AG09319 (cell line): ENCODE results near the gene APBB2.

Experiments used
- DNase-seq: peaks from one replicate; pipeline ENCODE4 v3.0.0-alpha.2; 2010; ENCODE audit warnings: low read depth; ENCODE audit errors: extremely low read depth
- TF ChIP-seq, protein P1 (sequence below): IDR thresholded peaks from 2 replicates; pipeline ENCODE4 v1.5.1; 2011; ENCODE audit warnings: low read depth, mild to moderate bottlenecking, inconsistent platforms, low read length, moderate library complexity

Gene APBB2

DNA sequence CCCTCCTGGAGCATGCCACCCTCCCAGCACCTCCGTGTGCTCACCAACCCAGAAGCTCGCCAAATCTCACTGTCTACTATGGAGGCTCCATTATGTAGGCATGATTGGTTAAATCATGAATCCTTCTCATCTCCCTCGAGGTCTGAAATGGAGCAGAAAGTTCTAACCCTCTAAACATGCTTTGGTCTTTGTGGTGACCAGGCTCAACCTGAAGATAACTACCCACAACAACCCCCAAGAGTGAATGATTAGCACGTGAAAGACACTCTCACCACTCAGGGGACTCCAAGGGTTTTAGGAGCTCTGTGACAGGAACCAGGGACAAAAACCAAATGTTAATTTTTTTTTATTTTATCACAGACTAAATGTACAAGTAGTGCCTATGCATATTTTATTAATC is 47.2 kb downstream of the APBB2 start:
- TF ChIP-seq, protein P1, sequence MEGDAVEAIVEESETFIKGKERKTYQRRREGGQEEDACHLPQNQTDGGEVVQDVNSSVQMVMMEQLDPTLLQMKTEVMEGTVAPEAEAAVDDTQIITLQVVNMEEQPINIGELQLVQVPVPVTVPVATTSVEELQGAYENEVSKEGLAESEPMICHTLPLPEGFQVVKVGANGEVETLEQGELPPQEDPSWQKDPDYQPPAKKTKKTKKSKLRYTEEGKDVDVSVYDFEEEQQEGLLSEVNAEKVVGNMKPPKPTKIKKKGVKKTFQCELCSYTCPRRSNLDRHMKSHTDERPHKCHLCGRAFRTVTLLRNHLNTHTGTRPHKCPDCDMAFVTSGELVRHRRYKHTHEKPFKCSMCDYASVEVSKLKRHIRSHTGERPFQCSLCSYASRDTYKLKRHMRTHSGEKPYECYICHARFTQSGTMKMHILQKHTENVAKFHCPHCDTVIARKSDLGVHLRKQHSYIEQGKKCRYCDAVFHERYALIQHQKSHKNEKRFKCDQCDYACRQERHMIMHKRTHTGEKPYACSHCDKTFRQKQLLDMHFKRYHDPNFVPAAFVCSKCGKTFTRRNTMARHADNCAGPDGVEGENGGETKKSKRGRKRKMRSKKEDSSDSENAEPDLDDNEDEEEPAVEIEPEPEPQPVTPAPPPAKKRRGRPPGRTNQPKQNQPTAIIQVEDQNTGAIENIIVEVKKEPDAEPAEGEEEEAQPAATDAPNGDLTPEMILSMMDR, result no peak

DNA sequence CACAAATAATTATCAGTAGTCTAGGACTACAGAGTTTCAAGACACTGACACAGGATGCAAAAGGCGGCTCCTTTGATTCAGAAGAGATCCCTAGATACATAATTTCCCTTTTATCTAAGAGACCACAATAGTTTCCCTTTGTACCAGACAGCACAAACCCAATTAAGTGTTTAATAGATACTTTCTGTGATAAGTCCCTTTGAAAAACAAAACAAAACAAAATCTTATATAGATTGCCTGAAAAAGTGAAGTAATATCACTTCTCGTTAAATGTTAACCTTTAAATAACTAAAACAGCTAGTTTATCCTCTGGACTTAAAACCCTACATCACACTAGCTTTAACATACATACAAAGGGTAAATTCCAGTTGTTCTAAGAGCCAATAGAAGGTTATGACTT is 49.9 kb downstream of the APBB2 start:
- TF ChIP-seq, protein P1, result no peak
- no peak for DNase-seq

More for the DNA sequence above, 47.2 kb downstream of the APBB2 start:
- DNase-seq, result no peak

DNA sequence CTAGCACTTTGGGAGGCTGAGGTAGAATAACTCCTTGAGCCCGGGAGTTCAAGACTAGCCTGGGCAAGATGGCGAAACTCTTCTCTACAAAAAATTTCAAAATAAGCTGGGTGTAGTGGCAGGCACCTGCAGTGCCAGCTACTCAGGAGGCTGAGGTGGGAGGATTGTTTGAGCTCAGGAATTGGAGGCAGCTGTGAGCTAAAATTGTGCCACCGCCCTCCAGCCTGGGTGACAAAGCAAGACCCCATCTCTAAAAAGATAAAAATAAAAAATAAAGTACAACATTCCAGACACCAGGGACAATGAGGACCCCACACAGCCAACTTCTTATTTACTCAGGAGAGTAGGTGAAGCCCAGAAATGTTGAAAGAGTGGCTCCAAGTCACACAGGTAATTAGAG is 53.0 kb downstream of the APBB2 start:
- TF ChIP-seq, protein P1, result no peak
- no peak for DNase-seq

DNA sequence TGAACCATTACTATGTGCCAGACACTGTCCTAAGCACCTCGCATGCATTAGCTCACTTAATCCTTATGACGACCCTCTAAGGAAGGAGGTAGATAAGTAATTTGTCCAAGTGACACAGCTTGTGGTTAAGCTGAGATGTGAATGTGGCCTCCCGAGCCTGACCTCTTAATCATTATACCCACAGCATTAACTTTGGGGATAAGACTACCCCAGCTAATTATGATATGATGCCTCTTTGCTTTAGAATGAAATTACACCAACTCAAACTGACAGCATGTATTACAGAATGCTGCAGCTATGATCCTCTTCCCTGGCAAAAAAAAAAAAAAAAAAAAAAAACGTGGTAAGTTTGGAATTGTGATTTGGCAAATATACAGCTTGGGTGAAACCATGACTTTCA is 53.5 kb downstream of the APBB2 start:
- no peak for DNase-seq
- TF ChIP-seq, protein P1, result no peak

DNA sequence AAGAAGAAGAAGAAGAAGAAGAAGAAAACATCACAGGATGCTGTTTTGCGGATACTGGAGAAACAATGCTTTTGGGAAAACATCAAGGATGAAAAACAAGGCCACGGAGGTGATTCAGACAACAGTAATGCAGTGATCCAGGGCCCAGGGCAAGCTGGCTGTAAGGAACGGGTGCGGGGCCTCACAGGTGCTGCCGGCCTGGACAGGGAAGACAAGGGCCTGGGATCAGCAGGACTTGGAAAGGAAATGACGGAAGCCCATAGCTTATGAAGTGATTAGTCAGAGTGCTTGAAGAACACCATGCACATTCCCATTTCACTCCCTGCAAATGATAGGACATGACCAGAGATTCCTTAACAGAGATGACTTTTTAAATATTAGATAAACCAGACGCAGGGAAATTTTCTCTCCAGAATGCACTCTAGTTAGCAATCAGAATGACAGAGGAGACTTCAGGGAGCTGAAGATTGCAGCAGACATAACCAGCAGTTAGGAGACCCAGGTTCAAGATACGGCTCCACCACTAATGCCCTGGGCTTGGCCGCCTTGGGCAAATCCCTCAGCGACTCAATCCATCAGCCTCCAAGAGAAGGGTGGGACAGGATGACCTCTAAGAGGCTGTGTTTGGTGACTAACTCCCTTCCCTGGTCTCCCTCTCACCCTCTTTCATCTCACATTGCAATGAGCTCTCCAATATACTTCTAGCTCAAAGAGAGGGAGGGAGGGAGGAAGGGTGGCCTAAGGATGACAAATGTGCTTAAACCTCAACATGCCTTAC is 54.1 kb downstream of the APBB2 start:
- DNase-seq, result no peak
- TF ChIP-seq, protein P1, result no peak

DNA sequence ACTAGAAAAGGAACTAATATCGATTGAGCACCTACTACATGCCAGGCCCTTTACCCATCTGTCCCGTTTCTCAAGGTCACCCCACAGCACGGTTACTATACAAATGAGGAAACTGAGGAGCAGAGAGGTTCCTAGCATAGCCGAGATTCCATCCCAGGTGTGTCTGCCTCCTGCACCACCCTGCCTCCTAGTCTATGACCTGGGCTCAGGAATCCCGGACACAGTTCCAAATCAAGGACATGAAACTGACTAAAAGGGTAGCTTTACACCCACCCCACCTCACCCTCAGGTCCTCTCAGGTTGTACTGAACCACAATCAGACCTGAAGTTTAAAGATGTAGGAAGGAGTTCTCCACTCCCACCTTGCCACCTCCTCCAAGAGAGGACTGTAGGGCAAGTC is 55.6 kb downstream of the APBB2 start:
- no peak for DNase-seq
- TF ChIP-seq, protein P1, result no peak

DNA sequence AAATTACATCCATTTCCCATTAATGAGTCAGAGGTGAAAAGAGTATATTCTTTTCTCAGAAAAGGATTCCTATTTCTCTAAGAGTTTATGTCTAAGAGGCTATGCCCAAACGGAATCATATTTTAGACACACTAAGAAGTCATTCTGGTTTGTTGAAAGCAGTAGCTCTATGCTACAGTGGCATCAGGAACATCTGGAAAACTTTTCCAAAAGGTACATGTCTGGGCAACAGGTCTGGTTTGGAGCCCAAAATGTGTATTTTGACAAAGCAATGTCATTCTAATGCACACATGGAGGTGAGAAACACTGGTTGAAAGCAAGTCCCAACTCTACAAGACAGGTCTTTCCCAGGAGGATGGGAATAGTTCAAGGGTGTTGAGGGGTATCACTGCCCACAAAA is 56.1 kb downstream of the APBB2 start:
- no peak for DNase-seq
- TF ChIP-seq, protein P1, result no peak
